GM21723 (cell line): ENCODE measurements around the gene RIMKLB.
"Not testable (repeated sequence)": the region's sequence is repeated elsewhere in the genome, so short reads cannot be mapped to it uniquely, and the experiment has no call there.

Source experiments
- ATAC-seq: cut with Tn5 transposase; IDR thresholded peaks from one replicate; pipeline ENCODE4 v1.9.1; 2021; ENCODE audit warnings: mild to moderate bottlenecking, moderate library complexity; ENCODE audit not compliant: unreplicated experiment

Gene RIMKLB

DNA sequence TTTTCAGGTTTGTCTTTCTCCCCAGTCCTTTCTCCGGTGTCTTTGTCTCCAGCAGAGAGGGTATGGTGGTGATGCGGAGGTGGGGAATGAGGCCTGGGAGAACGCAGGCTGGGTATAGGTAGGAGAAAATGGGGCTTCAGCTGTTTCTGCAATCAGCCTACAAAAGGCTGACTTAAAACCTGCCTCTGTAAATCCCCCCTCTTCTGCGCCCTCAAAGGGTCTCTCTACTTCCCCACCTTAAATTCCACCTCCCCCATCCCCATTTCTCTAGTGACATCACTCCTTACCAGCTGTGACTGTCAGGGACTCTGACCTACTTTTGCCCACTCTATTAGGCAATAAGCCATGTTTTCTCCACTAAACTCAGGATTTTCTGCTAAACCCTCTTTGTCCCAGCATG lies 8.1 kb upstream of the RIMKLB start:
- ATAC-seq: no peak

GRCh38 chr12:8692573-8692972 lies 5.2 kb upstream of the RIMKLB start:
- no peak for ATAC-seq

DNA sequence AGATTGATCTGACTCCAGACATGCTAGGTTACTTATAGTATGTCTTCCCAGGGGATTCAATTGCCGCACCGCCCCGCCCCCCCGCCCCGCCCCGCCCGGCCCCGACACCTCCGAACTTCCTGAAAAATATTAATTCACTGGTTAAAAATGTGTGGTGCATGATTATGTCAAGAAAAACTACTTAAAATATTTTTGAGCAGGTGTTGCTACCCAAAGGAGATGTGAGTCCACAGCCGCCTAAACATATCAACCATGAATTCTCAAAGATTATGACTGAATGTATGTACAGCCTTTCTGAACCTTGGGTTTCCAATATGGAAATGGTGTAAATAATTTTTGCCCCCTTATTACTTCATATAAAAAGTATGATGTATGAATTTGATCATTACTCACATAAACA lies 2.7 kb upstream of the RIMKLB start:
- ATAC-seq: no peak

DNA sequence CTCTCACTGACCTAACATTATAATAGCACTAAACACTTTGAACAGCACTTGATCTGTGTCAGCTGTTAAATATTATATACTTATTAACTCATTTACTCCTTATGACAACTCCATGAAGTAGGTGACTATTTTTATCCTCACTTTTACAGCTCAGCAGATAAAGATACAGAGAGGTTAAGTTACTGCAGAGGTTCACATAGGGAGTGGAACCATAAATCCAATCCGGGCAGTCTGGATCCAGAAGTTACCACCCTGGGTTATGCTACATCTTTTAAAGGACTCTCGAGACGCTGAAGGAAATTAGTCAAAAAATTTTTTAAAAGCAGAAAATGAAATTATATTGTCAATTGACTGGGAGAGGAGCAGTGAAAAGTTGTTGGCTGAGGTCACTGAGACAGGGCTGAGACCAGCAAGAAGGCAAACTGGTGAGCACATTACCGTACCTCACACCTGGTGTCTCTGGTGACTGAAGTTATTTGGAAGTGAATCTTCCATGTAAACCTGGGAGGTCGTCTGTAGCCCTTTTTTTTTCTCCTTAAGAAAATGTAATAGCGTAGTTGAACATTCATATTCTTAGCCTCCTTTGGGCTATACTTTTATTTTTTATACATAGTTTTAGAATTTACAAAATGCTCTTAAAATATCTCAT lies 1.2 kb upstream of the RIMKLB start:
- ATAC-seq: no peak

GRCh38 chr12:8697120-8697475 lies 693 bp upstream of the RIMKLB start:
- ATAC-seq: peak; percentile 19

- peak; percentile 44 for ATAC-seq
These were observed 501 bp downstream of the RIMKLB start for GRCh38 chr12:8698132-8698851.

GRCh38 chr12:8698879-8699278 lies 1.1 kb downstream of the RIMKLB start:
- no peak for ATAC-seq

DNA sequence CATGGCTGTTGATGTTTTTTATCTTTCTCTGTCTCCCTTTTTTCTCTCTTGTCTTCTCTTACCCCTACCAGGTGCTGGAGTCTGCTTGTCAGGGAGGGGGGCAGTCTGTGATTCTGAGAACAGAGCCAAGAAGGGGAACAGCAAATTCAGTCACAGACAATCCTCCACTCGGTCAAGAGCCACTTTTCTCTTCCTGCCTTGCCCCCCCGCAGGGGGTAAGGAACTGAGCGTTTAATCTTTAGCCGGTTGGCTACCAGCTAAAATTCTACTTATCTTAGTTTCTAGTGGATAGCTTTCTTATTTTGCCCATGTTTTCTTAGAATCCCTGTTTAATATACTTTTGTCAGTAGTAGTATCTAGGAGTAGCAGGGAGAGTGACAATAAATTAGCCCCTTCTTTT lies 1.9 kb downstream of the RIMKLB start:
- no peak for ATAC-seq

DNA sequence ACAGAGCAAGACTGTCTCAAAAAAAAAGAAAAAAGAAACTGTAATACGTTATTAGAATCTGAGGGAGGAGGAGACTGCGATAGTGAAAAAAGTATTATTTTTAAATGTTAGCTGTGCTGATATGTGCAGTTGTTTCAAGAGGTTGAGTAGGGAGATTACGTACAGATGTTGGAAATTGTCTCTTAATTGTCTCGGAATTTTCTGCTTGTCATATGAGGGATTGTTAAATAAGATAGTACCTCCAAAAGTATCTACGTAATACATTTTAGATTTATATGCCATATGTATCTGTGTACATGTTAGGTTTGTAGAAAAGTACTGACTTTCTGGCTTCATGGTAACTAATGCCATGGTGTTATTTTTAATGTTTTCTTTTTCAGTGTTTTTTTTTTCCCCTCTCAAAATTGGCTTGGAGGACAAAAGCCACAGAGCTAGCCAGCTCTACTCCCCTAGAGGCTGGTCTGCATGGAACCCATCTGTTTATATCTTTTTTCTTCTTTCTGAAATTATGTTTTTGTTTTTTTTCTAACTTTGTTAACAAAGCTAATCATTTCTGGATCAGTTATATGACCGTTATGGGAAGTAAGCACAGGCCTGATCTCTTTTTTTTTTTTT lies 3.4 kb downstream of the RIMKLB start:
- no peak for ATAC-seq

DNA sequence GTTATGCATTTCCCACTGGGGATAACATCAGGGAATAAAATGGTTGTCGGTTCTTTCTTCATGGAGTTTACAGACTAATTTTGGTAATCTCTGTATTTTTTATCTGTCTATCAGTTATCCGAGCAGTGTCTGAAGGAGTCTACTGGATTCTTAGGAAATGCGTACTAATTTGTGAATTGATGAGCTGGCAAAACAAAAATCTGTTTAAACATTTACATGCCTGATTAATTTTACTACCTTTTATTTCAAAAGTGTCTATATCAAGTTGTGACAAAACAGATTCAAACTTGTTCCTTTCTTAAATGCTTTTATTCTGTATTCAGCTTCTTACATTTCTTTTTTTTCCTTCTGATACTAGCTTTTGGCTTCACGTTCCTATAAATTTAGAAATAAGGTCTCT lies 4.4 kb downstream of the RIMKLB start:
- no peak for ATAC-seq

- ATAC-seq: no peak
These were observed 11.5 kb downstream of the RIMKLB start for GRCh38 chr12:8709124-8709830.

GRCh38 chr12:8712572-8712971 lies 14.8 kb downstream of the RIMKLB start:
- no peak for ATAC-seq

DNA sequence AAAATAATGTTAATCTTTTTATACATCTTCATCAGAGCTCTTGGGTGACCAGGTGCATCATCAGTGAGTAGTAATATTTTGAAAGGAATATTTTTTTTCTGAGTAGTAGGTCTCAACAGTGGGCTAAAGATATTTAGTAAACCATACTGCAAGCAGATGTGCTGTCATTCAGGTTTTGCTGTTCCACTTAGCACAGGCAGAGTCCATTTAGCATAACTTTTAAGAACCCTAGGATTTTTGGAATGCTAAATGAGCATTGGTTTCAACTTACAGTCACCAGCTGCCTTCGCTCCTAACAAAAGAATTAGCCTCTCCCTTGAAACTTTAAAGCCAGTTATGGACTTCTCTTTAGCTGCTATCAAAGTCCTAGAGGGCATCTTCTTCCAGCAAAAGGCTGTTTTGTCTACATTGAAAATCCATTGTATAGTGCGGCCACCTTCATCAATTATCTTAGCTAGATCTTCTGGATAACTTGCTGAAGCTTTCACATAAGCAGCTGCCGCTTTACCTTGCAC lies 24.6 kb downstream of the RIMKLB start:
- no peak for ATAC-seq

GRCh38 chr12:8734873-8735381 lies 37.1 kb downstream of the RIMKLB start:
- ATAC-seq: no peak

DNA sequence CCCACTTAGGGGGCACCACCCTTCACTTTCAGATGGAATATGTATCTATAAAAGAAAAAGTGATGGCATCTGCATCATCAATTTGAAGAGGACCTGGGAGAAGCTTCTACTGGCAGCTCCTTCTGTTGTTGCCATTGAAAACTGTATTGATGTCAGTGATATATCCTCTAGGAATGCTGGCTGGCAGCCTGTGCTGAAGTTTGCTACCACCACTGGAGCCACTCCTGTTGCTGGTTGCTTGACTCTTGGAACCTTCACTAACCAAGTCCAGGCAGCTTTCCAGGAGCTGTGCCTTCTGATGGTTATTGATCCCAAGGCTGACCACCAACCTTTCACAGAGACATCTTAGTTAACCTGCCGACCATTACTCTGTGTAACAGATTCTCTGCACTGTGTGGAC lies 44.7 kb downstream of the RIMKLB start:
- no peak for ATAC-seq

- ATAC-seq: not testable (repeated sequence)
These were observed 45.3 kb downstream of the RIMKLB start for GRCh38 chr12:8743121-8743520.

DNA sequence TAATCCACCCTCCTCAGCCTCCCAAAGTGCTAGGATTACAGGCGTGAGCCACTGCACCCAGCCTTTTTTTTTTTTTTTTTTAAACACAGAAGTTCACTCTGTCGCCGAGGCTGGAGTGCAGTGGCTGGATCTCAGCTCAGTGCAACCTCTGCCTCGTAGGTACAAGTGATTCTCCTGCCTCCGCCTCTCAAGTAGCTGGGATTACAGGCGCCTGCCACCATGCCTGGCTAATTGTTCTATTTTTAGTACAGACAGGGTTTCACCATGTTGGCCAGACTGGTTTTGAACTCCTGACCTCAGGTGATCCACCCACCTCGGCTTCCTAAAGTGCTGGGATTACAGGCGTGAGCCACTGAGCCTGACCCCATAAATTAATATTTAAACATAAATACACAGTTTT lies 47.8 kb downstream of the RIMKLB start:
- not testable (repeated sequence) for ATAC-seq

GRCh38 chr12:8746046-8746445 lies 48.3 kb downstream of the RIMKLB start:
- ATAC-seq: no peak

DNA sequence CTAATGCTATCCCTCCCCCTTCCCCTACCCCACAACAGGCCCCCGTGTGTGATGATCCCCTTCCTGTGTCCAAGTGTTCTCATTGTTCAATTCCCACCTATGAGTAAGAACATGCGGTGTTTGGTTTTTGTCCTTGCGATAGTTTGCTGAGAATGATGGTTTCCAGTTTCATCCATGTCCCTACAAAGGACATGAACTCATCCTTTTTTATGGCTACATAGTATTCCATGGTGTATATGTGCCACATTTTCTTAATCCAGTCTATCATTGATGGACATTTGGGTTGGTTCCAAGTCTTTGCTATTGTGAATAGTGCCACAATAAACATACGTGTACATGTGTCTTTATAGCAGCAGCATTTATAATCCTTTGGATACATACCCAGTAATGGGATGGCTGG lies 62.3 kb downstream of the RIMKLB start:
- ATAC-seq: not testable (repeated sequence)

DNA sequence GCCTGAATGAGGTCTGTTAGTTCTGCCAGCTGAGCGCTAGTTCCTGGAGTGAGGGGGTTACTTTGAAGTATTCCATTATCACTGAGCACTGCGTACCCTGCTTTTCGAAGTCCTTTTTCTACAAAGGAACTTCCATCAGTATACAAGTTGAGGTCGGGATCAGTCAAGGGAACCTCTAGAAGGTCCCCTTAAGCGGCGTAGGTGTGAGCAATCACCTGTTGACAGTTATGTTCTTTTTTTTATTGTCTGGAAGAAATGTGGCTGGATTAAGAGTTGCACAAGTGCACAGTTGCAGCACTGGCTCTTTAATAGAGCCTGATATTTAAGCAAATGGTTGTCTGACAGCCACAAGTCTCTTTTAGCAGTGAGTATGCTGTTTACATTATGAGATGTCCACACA lies 64.9 kb downstream of the RIMKLB start:
- ATAC-seq: not testable (repeated sequence)

DNA sequence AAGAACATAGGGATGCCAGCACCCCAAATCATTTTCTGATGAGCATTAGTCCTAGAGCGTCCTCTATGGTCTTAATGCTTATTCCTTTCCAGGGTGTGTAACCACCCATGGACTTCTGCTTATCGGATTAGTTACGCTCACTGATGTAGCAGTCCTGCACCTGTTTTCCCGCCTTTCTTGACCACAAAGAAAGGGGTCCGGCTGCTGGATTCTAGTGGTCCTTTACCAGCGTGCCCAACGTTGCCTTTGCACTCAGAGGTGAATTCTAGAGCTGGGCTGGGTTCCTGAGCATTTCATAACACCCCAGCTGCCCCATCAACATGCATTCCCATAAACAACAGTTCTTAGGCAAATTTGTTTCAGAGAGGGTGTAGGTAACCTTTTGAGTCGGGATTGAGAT lies 68.3 kb downstream of the RIMKLB start:
- ATAC-seq: not testable (repeated sequence)
